ENCODE results near the gene KCP. TPM values are rescaled to one million over a fixed set of nuclear protein-coding genes. Genes with fewer than 3 reads are reported as not detected.

KCP gene
- total and polyA plus RNA-seq, 4 experiments from 2014 or later = 0.39 to 0.55 TPM; not detected in 2

DNA sequence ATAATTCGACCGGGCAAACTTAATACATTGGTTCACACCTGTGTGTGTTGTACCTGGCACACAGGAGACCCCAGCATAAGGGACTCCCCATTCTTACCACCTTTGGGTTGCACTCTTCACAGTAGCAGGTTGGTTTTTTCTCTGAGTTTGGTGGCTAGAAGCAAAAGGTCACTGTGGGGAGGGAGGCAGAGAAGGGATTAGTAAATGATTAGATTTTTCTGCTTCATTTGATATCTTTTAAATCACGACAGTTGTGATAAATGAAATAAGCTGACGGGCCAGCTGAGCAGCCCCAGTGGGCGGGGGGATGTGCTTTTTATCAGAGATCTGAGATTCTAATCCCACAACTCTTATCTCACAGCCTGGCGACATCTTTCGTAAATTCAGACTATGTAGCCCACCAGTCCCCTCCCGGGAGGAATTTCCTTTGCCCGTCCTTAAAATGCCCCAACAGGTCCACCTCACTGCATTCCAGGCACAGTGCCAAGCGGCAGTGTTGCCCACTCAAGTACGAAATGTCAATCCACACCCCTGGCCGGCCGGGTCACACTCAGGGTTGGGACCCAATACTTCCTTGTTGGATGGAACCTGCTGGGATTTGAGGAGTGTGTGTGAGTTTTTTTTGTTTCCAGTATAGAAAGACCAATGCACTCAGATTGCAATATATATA lies 10.5 kb upstream of the KCP start:
- POLR2A ChIA-PET (ENCODE audit: partially characterized antibody) = no interaction called here
- intact Hi-C loops (cut with micrococcal nuclease) = no loop called here
- H3K4me1 ChIP-seq (ENCODE audit: insufficient read depth, low read length) = no peaks in the 10 kb centered on the region
- Mint-ChIP-seq H3K27ac (no peak overlapping the region), H3K4me3 (no peak overlapping the region), H3K27me3 (peaks cover 15 to 23% of the 10 kb centered on the region in 2 donors), H3K4me1 (no peaks in the 10 kb centered on the region), H3K9me3 (no peaks in the 10 kb centered on the region), H3K36me3 (no peaks in the 10 kb centered on the region)
- H3K27me3 ChIP-seq (ENCODE audit: insufficient read depth, low read length) = no peaks in the 10 kb centered on the region
- DNase-seq = no peak
- H3K4me3 ChIP-seq (ENCODE audit: low read length in 2 of 2) = no peak overlapping the region
- no peaks in the 10 kb centered on the region for H3K9me3 ChIP-seq (ENCODE audit: control insufficient read depth in 1 of 2, low read length in 2 of 2)
- CTCF ChIA-PET (ENCODE audit: partially characterized antibody) = interaction anchor here (1.0 kb wide), 1 partner anchor 171 kb away, joined by 3 read pairs; no protein-coding TSS in a partner anchor
- no peak overlapping the region for H3K27ac ChIP-seq (ENCODE audit: low read depth, low read length)
- H3K36me3 ChIP-seq (ENCODE audit: insufficient read depth, low read length) = no peaks in the 10 kb centered on the region

DNA sequence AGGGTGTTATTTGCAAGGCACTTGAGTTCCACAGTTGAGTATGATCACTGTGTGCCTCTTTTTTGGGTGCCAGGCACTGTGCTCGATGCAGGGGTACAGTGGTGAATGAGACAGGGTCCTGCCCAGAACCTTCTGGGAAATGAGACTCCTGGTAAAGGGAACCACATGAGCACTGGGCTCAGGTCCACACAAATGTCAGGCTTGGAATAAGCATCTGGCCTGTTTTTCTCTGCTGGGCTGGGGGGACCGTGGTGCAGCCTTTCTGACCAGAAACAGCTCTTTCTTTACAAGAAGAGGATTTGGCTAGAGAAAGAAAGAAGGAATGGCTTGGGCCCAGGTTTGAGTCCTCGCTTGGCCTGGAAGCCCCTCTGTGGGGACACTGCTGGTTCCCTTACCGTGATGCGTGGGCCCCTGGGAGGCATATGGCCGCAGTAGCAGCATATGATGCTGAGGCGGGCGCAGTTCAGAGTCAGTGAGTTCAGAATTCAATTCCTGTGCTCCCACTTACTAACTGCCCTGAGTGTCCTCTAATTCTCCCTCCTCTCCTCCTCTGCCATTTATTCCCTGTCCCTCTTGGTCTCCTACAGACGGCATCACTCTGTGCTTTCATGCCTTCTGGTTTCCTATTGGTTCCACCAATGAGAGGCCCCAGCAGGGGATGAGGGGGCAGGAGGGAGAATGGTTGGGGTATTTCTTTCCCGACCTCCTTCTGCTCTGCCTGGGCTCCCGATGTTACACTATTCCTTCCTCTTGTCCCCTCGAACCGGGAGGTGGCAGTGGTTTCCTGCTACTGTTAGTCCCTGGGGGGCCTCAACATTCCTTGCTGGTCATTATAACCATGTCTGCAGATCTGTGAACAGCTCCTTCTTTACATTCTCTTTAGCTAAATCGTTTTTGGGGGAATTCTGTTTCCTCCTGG lies 9.6 kb upstream of the KCP start:
- H3K9me3 ChIP-seq (ENCODE audit: control insufficient read depth in 1 of 2, low read length in 2 of 2) = no peaks in the 10 kb centered on the region
- DNase-seq = no peak
- H3K4me3 ChIP-seq (ENCODE audit: low read length in 2 of 2) = no peak overlapping the region
- no peaks in the 10 kb centered on the region for H3K36me3 Mint-ChIP-seq
- H3K4me1 ChIP-seq (ENCODE audit: insufficient read depth, low read length) = no peaks in the 10 kb centered on the region
- H3K27ac Mint-ChIP-seq = no peak overlapping the region
- CTCF ChIA-PET (ENCODE audit: partially characterized antibody) = interaction anchor here (0.6 to 1.0 kb wide), 2 partner anchors 172 to 319 kb away, joined by 3 read pairs; no protein-coding TSS in a partner anchor
- no peak overlapping the region for H3K27ac ChIP-seq (ENCODE audit: low read depth, low read length)
- H3K4me3 Mint-ChIP-seq = no peak overlapping the region
- H3K9me3 Mint-ChIP-seq = no peaks in the 10 kb centered on the region
- intact Hi-C loops (cut with micrococcal nuclease) = no loop called here
- H3K27me3 Mint-ChIP-seq = peaks cover 19 to 27% of the 10 kb centered on the region in 2 donors
- H3K4me1 Mint-ChIP-seq = peaks cover 4 to 5% (median 5%) of the 10 kb centered on the region in 4 donors
- POLR2A ChIA-PET (ENCODE audit: partially characterized antibody) = no interaction called here
- H3K36me3 ChIP-seq (ENCODE audit: insufficient read depth, low read length) = no peaks in the 10 kb centered on the region
- no peaks in the 10 kb centered on the region for H3K27me3 ChIP-seq (ENCODE audit: insufficient read depth, low read length)

DNA sequence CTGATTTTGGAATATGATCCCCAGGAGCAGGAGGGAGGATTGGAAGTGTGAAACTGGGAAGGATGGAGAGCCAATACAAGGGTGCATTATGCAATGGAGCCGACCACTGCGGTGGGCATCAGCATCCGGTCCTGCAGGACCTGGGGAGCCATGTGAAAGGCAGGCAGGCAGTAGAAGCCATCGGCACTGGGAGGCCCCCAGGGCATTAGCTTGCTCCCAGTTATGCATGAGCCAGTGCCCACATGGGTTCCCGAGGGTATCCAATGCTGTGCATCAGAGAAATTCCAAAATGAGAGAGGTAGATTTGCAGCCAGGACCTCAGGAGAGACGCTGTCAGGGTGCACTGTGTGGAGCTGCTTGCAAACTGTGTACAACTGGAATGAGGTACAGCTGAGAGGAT lies 8.7 kb upstream of the KCP start:
- POLR2A ChIA-PET (ENCODE audit: partially characterized antibody) = no interaction called here
- Histone ChIP-seq H3K4me1 (ENCODE audit: insufficient read depth, low read length) (peaks cover 4% of the 10 kb centered on the region), H3K36me3 (ENCODE audit: insufficient read depth, low read length) (no peaks in the 10 kb centered on the region), H3K27ac (ENCODE audit: low read depth, low read length) (no peak overlapping the region), H3K9me3 (ENCODE audit: control insufficient read depth in 1 of 2, low read length in 2 of 2) (no peaks in the 10 kb centered on the region), H3K27me3 (ENCODE audit: insufficient read depth, low read length) (peaks cover 6% of the 10 kb centered on the region), H3K4me3 (ENCODE audit: low read length in 2 of 2) (no peak overlapping the region)
- H3K27ac Mint-ChIP-seq = no peak overlapping the region
- H3K4me1 Mint-ChIP-seq = peaks cover 4 to 12% (median 7%) of the 10 kb centered on the region in 4 donors
- no peak overlapping the region for H3K4me3 Mint-ChIP-seq
- CTCF ChIA-PET (ENCODE audit: partially characterized antibody) = no interaction called here
- no peaks in the 10 kb centered on the region for H3K36me3 Mint-ChIP-seq
- H3K27me3 Mint-ChIP-seq = peaks cover 22 to 30% of the 10 kb centered on the region in 2 donors
- no peak for DNase-seq
- H3K9me3 Mint-ChIP-seq = no peaks in the 10 kb centered on the region
- intact Hi-C loops (cut with micrococcal nuclease) = no loop called here

DNA sequence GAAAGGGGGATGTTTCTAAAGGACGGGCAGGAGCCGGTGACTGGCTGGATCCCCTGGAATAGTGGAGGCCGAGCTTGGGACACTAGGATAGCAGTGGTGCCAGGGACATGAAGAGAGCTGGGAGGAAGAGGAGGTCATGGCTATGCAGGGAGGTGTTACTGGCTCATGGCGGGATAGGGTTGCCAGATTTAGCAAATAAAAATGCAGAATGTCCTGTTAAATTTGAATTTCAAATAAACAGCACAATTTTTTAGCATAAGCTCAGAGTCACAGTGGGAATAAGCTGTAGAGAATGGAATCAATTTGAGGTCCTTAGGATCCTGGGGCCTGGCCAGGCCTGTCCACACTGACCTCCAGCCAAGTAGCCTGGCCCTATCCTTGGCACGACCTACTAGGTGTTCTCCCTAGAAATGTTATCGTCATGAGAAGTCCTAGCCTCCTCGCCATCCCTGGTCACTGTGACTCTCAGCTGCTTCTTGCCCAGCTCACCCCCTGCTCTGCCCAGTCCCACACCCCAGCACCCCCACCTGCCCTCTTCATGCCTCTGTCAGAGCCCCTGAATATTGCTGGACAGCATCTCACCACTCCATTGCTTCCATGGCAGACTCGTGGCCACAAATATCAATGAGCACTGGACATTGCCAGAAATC lies 7.6 kb upstream of the KCP start:
- H3K9me3 ChIP-seq (ENCODE audit: control insufficient read depth in 1 of 2, low read length in 2 of 2) = no peaks in the 10 kb centered on the region
- H3K36me3 ChIP-seq (ENCODE audit: insufficient read depth, low read length) = no peaks in the 10 kb centered on the region
- H3K27ac ChIP-seq (ENCODE audit: low read depth, low read length) = no peak overlapping the region
- Mint-ChIP-seq H3K4me1 (peaks cover 6 to 15% (median 9%) of the 10 kb centered on the region in 4 donors), H3K4me3 (no peak overlapping the region), H3K27me3 (peaks cover 23 to 30% of the 10 kb centered on the region in 2 donors), H3K9me3 (no peaks in the 10 kb centered on the region), H3K27ac (no peak overlapping the region), H3K36me3 (no peaks in the 10 kb centered on the region)
- no peak overlapping the region for H3K4me3 ChIP-seq (ENCODE audit: low read length in 2 of 2)
- POLR2A ChIA-PET (ENCODE audit: partially characterized antibody) = no interaction called here
- peaks cover 6% of the 10 kb centered on the region for H3K27me3 ChIP-seq (ENCODE audit: insufficient read depth, low read length)
- intact Hi-C loops (cut with micrococcal nuclease) = no loop called here
- CTCF ChIA-PET (ENCODE audit: partially characterized antibody) = interaction anchor here (1.2 kb wide), 1 partner anchor 30 kb away, joined by 4 read pairs; no protein-coding TSS in a partner anchor
- no peak for DNase-seq
- H3K4me1 ChIP-seq (ENCODE audit: insufficient read depth, low read length) = peaks cover 4% of the 10 kb centered on the region

DNA sequence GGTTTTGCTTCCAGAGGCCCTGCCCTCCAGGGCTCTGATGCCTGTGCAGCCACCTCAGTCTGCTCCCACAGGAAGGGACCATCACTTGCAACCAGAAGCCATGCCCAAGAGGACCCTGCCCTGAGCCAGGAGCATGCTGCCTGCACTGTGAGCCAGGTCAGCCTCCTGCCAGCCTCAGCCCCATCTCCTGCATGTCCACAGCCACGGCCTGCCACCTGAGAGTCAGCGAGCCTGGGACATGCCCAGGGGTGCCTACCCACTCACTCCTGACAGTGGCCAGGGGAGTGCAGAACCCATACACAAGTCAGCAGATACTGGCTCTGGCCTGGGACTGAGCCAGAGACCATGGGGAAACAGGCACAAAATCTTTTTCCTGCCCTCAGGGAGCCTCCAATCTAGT lies 6.6 kb upstream of the KCP start:
- peaks cover 6% of the 10 kb centered on the region for H3K27me3 ChIP-seq (ENCODE audit: insufficient read depth, low read length)
- intact Hi-C loops (cut with micrococcal nuclease) = no loop called here
- peaks cover 4% of the 10 kb centered on the region for H3K4me1 ChIP-seq (ENCODE audit: insufficient read depth, low read length)
- peaks cover 6 to 15% (median 9%) of the 10 kb centered on the region in 4 donors for H3K4me1 Mint-ChIP-seq
- CTCF ChIA-PET (ENCODE audit: partially characterized antibody) = no interaction called here
- no peak overlapping the region for H3K4me3 ChIP-seq (ENCODE audit: low read length in 2 of 2)
- H3K36me3 ChIP-seq (ENCODE audit: insufficient read depth, low read length) = no peaks in the 10 kb centered on the region
- H3K4me3 Mint-ChIP-seq = peak overlapping the region in 1 of 8 donors; percentile 28
- H3K9me3 Mint-ChIP-seq = no peaks in the 10 kb centered on the region
- POLR2A ChIA-PET (ENCODE audit: partially characterized antibody) = no interaction called here
- H3K27me3 Mint-ChIP-seq = peaks cover 25 to 28% of the 10 kb centered on the region in 2 donors
- no peaks in the 10 kb centered on the region for H3K9me3 ChIP-seq (ENCODE audit: control insufficient read depth in 1 of 2, low read length in 2 of 2)
- no peak overlapping the region for H3K27ac Mint-ChIP-seq
- no peak for DNase-seq
- H3K27ac ChIP-seq (ENCODE audit: low read depth, low read length) = no peak overlapping the region
- H3K36me3 Mint-ChIP-seq = no peaks in the 10 kb centered on the region

DNA sequence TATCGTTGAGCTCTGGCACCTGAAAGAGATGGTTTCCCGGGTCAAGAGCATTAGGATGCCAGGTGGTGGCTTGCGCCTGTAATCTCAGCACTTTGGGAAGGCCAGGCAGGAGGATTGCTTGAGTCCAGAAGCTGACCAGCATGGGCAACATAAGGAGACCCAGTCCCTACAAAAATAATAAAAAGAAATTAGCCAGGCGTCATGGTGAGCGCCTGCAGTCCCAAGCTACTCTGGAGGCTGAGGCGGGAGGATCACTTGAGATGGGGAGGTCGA lies 6.1 kb upstream of the KCP start:
- no peaks in the 10 kb centered on the region for H3K36me3 Mint-ChIP-seq
- Histone ChIP-seq H3K4me3 (ENCODE audit: low read length in 2 of 2) (no peak overlapping the region), H3K9me3 (ENCODE audit: control insufficient read depth in 1 of 2, low read length in 2 of 2) (no peaks in the 10 kb centered on the region), H3K27ac (ENCODE audit: low read depth, low read length) (no peak overlapping the region), H3K4me1 (ENCODE audit: insufficient read depth, low read length) (peaks cover 4% of the 10 kb centered on the region), H3K36me3 (ENCODE audit: insufficient read depth, low read length) (no peaks in the 10 kb centered on the region), H3K27me3 (ENCODE audit: insufficient read depth, low read length) (peaks cover 6% of the 10 kb centered on the region)
- intact Hi-C loops (cut with micrococcal nuclease) = no loop called here
- H3K4me3 Mint-ChIP-seq = peak overlapping the region in 4 of 8 donors; percentile 5 to 35 (median 28)
- CTCF ChIA-PET (ENCODE audit: partially characterized antibody) = interaction anchor here (0.7 kb wide), 1 partner anchor 172 kb away, joined by 3 read pairs; no protein-coding TSS in a partner anchor
- H3K4me1 Mint-ChIP-seq = peaks cover 6 to 15% (median 9%) of the 10 kb centered on the region in 4 donors
- no peak for DNase-seq
- no peaks in the 10 kb centered on the region for H3K9me3 Mint-ChIP-seq
- H3K27ac Mint-ChIP-seq = no peak overlapping the region
- POLR2A ChIA-PET (ENCODE audit: partially characterized antibody) = no interaction called here
- H3K27me3 Mint-ChIP-seq = peaks cover 29 to 31% of the 10 kb centered on the region in 2 donors
